Activated CD4-positive, CD25-positive, alpha-beta regulatory T cell treated with anti-CD3 and anti-CD28 coated beads, Interleukin-2, amount 50 U/mL, for 16 hours (primary cell): Measurements from ENCODE around the gene BCAR3.
"Not testable (repeated sequence)": the region's sequence is repeated elsewhere in the genome, so short reads cannot be mapped to it uniquely, and the experiment has no call there.

Source experiments
- DNase-seq: peaks from one replicate; pipeline ENCODE4 v3.0.0-alpha.2; 2020; ENCODE audit warnings: low read depth, low spot score

BCAR3 gene

GRCh38 chr1:93705892-93706500 lies 24.4 kb upstream of the BCAR3 start:
- no peak for DNase-seq

DNA sequence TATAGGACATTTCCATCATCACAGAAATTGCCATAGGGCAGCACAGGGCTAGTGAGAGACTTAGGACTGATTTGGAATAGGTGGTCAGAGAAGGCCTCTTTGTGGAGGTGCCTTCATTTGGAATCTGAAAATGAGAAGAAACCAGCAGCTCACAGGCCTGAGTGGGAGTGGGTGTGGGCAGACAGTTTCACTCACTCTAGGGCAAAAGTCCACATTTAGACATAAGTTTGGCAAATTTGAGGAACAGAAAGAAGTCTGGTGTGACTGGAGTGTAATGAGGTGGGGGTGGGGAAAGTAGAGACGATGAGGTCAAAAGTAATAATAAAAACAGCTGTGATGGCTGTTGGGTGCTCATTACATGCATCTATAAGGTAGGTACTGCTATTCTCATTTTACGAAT lies 22.4 kb upstream of the BCAR3 start:
- no peak for DNase-seq

DNA sequence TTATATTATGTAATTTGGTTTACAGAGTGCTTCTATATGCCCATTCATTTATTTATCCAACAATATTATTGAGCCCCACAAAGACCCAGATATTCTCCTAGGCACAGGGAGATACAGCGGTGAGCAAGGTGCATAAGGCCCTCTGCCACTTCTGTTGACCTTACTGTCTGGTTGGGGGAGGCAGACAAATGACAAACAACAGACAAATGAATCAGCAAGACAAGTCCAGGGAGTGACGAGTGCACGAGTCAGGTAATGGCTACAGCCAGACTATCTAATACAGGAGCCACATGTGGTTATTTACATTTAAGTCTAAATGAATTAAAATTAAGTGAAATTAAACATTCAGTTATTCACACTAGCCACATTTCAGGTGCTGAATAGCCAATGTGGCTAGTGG lies 22.0 kb upstream of the BCAR3 start:
- DNase-seq = no peak

DNA sequence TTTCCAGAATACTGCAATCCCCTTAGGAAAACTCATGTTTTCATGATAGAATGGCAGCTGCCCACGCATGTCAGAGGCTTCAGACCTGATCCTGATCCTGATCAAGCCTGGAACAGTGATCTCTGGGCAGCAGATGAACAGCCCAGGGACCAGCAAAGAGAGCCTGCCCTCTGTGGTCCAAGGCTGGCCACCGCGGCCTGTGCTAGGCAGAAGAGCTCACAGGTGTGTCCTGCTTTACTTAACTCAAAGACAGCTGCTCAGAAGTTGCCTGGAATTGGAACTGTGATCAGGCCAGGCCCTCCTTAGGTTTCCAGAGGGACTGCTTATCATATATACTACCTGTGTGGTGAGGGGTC lies 21.2 kb upstream of the BCAR3 start:
- DNase-seq = no peak

- DNase-seq = no peak
Observed at GRCh38 chr1:93702111-93702827, 20.6 kb upstream of the BCAR3 start.

DNA sequence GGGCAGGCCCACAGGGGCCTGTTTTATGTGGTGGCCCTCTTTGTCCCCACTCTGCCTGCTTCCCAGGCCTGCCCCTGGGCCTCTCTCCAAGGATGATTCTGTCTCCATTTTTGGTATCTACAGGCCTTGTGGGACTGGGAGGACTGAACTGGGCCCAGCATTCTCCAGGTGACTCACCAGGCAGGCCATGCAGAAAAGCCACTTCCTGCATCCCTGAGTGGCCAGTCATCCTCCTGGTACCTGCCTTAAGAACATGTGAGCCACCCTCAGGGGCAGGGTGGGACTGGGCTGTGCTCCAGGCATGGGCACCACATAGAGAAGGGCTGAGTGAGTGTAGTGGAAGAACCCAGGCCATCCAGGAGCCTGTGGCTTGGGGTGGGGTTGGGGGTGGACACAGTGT lies 20.0 kb upstream of the BCAR3 start:
- DNase-seq = no peak

- DNase-seq = no peak
Observed at GRCh38 chr1:93700532-93701469, 19.2 kb upstream of the BCAR3 start.

- DNase-seq = no peak
Observed at GRCh38 chr1:93699503-93700168, 18.0 kb upstream of the BCAR3 start.

DNA sequence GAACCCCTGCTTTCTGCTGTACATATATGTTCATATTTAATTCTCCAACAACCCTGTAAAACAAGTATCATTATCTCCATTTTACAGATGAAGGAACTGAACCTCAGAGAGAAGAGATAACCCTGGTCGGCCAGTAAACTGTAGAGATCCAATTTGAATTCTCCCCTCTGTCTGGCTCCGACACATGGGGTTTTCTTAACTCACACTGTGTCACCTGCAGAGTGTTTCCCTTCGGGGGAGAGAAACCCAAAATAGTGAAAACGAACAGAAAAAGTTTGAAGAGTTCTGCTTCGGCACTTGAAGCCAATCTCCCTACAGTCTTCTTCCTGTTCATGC lies 17.4 kb upstream of the BCAR3 start:
- DNase-seq = no peak

- no peak for DNase-seq
Observed at GRCh38 chr1:93698329-93699048, 16.9 kb upstream of the BCAR3 start.

GRCh38 chr1:93697566-93697965 lies 15.9 kb upstream of the BCAR3 start:
- not testable (repeated sequence) for DNase-seq

DNA sequence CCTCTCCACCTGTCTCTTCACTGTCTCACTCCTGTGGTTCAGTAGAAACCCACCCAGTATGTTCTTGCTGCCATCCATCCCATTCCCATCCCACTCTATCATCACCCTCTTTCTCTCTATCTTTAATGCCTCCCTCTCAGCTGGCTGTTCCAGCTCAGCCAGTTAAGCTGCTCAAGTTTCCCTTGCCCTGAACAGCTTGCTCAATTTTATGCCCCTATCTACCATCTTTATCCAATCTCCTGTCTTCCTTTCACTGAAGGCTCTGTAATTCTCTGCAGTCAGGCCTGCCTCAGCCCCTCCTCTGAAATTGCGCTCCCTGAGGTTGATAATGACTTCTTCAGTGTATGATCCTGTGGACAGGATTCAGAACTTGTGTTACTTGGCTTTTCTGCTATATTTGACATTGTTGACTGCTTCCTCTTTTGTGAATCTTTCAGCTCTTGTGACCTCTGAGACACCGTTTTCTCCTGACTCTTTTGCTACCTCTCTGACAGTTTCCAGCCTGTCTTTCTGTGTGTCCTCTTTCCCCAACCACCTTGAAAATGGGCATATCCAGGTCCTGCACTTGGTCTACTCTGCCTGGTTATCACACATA lies 13.9 kb upstream of the BCAR3 start:
- DNase-seq = no peak

DNA sequence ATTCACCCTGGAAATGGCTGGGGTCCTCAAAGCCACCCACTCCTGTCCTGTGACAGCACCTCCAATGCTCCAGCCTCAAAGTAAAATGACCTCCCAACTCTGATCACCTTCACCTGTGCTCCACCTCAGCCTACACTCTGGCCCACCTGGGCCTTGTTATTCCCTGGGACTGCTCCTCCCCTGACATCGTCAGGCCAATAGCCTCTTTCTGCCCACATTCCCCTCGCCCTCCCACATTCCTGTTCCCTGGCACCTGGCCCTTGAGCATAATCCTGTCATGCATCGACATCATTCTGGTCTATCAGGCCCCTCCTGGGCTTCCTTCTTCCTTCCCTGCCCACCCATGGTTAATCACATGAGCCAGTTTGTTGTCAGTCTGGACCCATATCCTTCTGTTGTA lies 13.2 kb upstream of the BCAR3 start:
- DNase-seq = no peak

DNA sequence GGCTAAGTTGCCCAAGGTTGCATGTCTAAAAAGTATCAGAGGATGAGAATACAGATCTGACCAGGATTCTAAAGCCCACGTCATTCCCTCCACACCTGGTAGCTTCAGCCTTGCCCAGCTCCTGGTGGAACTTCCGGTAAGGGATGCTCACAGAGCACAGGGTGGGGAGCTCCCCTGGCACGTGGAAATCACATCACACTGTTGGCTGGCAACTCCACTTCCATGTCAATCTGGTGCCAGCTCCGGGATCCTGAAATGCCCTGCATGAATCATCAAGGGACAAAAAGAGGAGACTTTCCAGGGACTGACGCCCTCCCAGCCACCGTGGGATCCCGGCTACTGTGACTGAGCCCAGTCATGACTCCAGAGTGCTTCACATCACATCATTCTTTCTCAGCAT lies 12.4 kb upstream of the BCAR3 start:
- no peak for DNase-seq

DNA sequence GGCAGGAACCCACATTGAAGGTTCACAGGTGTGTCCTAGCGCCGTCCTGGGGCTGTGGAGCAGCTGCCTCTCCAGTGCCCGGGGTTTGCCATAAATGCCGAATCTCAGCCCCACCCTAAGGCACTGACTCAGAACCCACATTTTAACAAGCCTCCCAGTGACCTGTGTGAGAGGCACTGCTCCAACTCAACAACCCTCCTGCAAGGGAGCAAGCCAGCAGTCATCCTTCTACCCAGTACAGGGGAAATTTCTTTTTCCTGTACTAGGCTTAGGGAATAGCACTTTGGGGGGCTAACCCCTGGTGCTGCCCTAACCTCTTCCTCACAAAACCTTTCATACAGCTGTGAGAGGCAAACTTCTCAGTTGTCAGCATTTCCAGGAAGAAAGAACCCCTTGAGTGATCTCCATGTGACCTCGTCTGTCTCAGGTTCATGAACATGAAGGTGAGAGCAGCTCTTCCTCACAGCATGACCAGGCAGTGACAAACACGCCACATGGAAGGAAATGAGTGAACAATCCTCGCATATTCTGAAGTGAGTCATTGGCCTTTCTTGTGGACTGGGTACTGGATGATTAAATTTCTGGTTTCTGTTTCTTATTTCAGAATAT lies 11.4 kb upstream of the BCAR3 start:
- no peak for DNase-seq

DNA sequence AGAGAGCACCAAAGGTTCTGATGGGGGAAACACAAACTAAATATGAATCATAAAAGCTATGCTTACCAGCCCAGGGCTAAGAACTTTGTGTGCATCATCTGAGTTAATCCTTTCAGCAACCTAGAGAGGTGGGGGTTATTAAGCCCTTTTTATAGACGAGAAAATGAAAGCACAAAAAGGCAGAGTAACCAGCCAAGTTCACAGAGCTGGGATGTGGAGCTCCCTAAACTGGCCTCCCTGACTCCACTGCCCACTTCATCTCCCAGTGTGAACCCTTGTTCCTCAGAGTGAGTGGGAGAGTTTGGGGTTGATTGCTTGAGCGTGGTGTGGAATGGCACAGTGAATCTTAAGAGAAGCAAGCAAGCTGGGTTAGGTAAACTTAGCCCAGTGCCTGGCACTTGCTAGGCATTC lies 10.8 kb upstream of the BCAR3 start:
- DNase-seq = no peak

DNA sequence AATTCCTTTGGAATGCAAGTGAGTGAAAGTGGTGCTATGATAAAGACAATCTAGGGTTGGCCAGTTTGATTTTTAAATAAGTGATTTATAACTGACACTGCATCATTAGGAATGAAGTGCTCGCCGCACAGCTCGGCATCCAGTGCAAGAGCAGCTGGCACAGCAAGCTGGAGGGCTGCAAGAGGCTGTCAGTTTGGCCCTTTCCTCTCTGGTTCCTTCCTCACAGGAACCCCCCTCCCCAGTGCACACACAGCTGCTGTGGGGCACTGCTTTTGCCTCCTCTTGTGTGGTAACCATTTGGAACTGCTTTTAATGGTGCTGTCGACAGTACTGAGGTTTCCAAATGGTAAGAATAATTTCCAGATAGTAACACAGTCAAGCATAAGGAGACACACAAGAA lies 10.4 kb upstream of the BCAR3 start:
- no peak for DNase-seq

GRCh38 chr1:93690921-93691789 lies 9.5 kb upstream of the BCAR3 start:
- no peak for DNase-seq

GRCh38 chr1:93690341-93690740 lies 8.7 kb upstream of the BCAR3 start:
- no peak for DNase-seq
